PC-3 (cell line): ENCODE measurements around the gene TXNDC5.

Source experiments
- CTCF ChIP-seq: fragments of 300-600 bp; sonication (generic); conservative IDR thresholded peaks from 2 replicates; pipeline ENCODE4 v1.5.1; 2017; ENCODE audit warnings: antibody characterized with exemption, low read depth, mild to moderate bottlenecking, low read length
- EZH2phosphoT487 ChIP-seq: fragments of 300-600 bp; sonication (generic); IDR thresholded peaks from 2 replicates; pipeline ENCODE4 v1.6.1; 2018; ENCODE audit warnings: mild to moderate bottlenecking, antibody characterized with exemption, low read length, borderline replicate concordance

- TF ChIP-seq CTCF (no peak), EZH2phosphoT487 (no peak)
Observed at GRCh38 chr6:7882505-7883257, 27.9 kb downstream of the TXNDC5 start.
